Activated T-cell treated with anti-CD3 and anti-CD28 coated beads, Interleukin-2, amount 50 U/mL, for 72 hours (primary cell): ENCODE measurements around the gene COQ3. TPM values are rescaled to one million over a fixed set of nuclear protein-coding genes. Genes with fewer than 3 reads are reported as not detected.
A peak's percentile ranks its signal among the peaks of the same experiment; 100 is the strongest.
"Not testable (repeated sequence)": the region's sequence is repeated elsewhere in the genome, so short reads cannot be mapped to it uniquely, and the experiment has no call there.

ENCODE experiments used
- ATAC-seq, 2 donors: fragments of 150-1000 bp; cut with Tn5 transposase; replicated peaks in 1 of 2; 2 replicates each; pipeline ENCODE4 v1.10.0; 2021; ENCODE audit warnings: moderate library complexity in 2 of 2, mild to moderate bottlenecking in 1 of 2
- DNase-seq, 2 donors: peaks; one replicate each; pipeline ENCODE4 v3.0.0; 2021 to 2022; ENCODE audit warnings: mixed read lengths in 1 of 2
- H3K27ac Mint-ChIP-seq: one replicate; pipeline ENCODE4 v1.8.0; 2022; ENCODE audit warnings: mild to moderate bottlenecking, moderate library complexity, mixed read lengths
- H3K27me3 Mint-ChIP-seq: one replicate; pipeline ENCODE4 v1.8.0; 2022; ENCODE audit warnings: low read depth, mixed read lengths
- H3K36me3 Mint-ChIP-seq, 2 donors: one replicate each; pipeline ENCODE4 v1.8.0; 2022; ENCODE audit warnings: mixed read lengths in 2 of 2, mild to moderate bottlenecking in 1 of 2; ENCODE audit not compliant: insufficient read depth in 2 of 2
- H3K4me1 Mint-ChIP-seq: one replicate; pipeline ENCODE4 v1.8.0; 2022; ENCODE audit warnings: low read depth, mixed read lengths
- H3K4me3 Mint-ChIP-seq, 2 donors: one replicate each; pipeline ENCODE4 v1.8.0; 2022; ENCODE audit warnings: mild to moderate bottlenecking in 2 of 2, mixed read lengths in 2 of 2, moderate library complexity in 2 of 2
- H3K9me3 Mint-ChIP-seq, 2 donors: one replicate each; pipeline ENCODE4 v1.8.0; 2022; ENCODE audit warnings: mixed read lengths in 2 of 2
- total RNA-seq, 2 donors: library from RNA; stranded (reverse); gene quantifications; one replicate each; pipeline ENCODE4 v1.2.3, GENCODE V29; 2022

COQ3 gene
- total RNA-seq, 2 donors from 2014 or later = 7.0 to 11.8 TPM

GRCh38 chr6:99344289-99344688 is 49.7 kb downstream of the COQ3 start:
- H3K9me3 Mint-ChIP-seq = no peaks in the 10 kb centered on the region
- DNase-seq (no peak), ATAC-seq (peak in 1 of 2 donors; percentile 38)
- peaks cover 8% of the 10 kb centered on the region for H3K4me1 Mint-ChIP-seq
- H3K27ac Mint-ChIP-seq = no peak overlapping the region
- no peaks in the 10 kb centered on the region for H3K36me3 Mint-ChIP-seq
- H3K27me3 Mint-ChIP-seq = peaks cover 65% of the 10 kb centered on the region
- H3K4me3 Mint-ChIP-seq = no peak overlapping the region

GRCh38 chr6:99341862-99342455 is 52.0 kb downstream of the COQ3 start:
- no peak for DNase-seq
- Mint-ChIP-seq H3K27me3 (peaks cover 68% of the 10 kb centered on the region), H3K36me3 (no peaks in the 10 kb centered on the region), H3K27ac (no peak overlapping the region), H3K4me3 (no peak overlapping the region), H3K4me1 (peaks cover 8% of the 10 kb centered on the region), H3K9me3 (no peaks in the 10 kb centered on the region)
- ATAC-seq = no peak

GRCh38 chr6:99338188-99338587 is 55.8 kb downstream of the COQ3 start:
- DNase-seq (no peak), ATAC-seq (no peak)
- no peak overlapping the region for H3K4me3 Mint-ChIP-seq
- H3K9me3 Mint-ChIP-seq = no peaks in the 10 kb centered on the region
- H3K27ac Mint-ChIP-seq = no peak overlapping the region
- H3K4me1 Mint-ChIP-seq = no peaks in the 10 kb centered on the region
- no peaks in the 10 kb centered on the region for H3K36me3 Mint-ChIP-seq
- H3K27me3 Mint-ChIP-seq = peaks cover 41% of the 10 kb centered on the region

GRCh38 chr6:99335298-99335697 is 58.7 kb downstream of the COQ3 start:
- H3K27ac Mint-ChIP-seq, H3K9me3 Mint-ChIP-seq, DNase-seq, H3K36me3 Mint-ChIP-seq, ATAC-seq, H3K4me3 Mint-ChIP-seq, H3K4me1 Mint-ChIP-seq: not testable (repeated sequence)
- peaks cover 42% of the 10 kb centered on the region for H3K27me3 Mint-ChIP-seq

GRCh38 chr6:99334526-99335127 is 59.4 kb downstream of the COQ3 start:
- peak; percentile 21 to 38 for ATAC-seq
- H3K27ac Mint-ChIP-seq = no peak overlapping the region
- DNase-seq = peak; percentile 12 to 30
- H3K27me3 Mint-ChIP-seq = peaks cover 39% of the 10 kb centered on the region
- no peaks in the 10 kb centered on the region for H3K36me3 Mint-ChIP-seq
- H3K4me1 Mint-ChIP-seq = peaks cover 6% of the 10 kb centered on the region
- no peaks in the 10 kb centered on the region for H3K9me3 Mint-ChIP-seq
- no peak overlapping the region for H3K4me3 Mint-ChIP-seq

- Mint-ChIP-seq H3K4me3 (no peak overlapping the region), H3K9me3 (no peaks in the 10 kb centered on the region), H3K4me1 (peaks cover 6% of the 10 kb centered on the region), H3K36me3 (no peaks in the 10 kb centered on the region), H3K27me3 (peaks cover 23% of the 10 kb centered on the region), H3K27ac (no peak overlapping the region)
- peak in 1 of 2 donors; percentile 14 for ATAC-seq
- DNase-seq = no peak
Measured at GRCh38 chr6:99333068-99333467, 60.9 kb downstream of the COQ3 start.

GRCh38 chr6:99331531-99331930 is 62.5 kb downstream of the COQ3 start:
- ATAC-seq (no peak), DNase-seq (no peak)
- Mint-ChIP-seq H3K27me3 (peaks cover 11% of the 10 kb centered on the region), H3K4me1 (peaks cover 6% of the 10 kb centered on the region), H3K9me3 (no peaks in the 10 kb centered on the region), H3K36me3 (no peaks in the 10 kb centered on the region), H3K27ac (no peak overlapping the region), H3K4me3 (no peak overlapping the region)

- Mint-ChIP-seq H3K27me3 (peaks cover 7% of the 10 kb centered on the region), H3K4me3 (peak overlapping the region in 1 of 2 donors; percentile 33), H3K36me3 (no peaks in the 10 kb centered on the region), H3K27ac (no peak overlapping the region), H3K9me3 (no peaks in the 10 kb centered on the region), H3K4me1 (peaks cover 6% of the 10 kb centered on the region)
- DNase-seq (peak; percentile 73 to 75), ATAC-seq (peak; percentile 94 to 96)
Measured at GRCh38 chr6:99330159-99330558, 63.8 kb downstream of the COQ3 start.

GRCh38 chr6:99324996-99325395 is 69.0 kb downstream of the COQ3 start:
- DNase-seq (no peak), ATAC-seq (no peak)
- H3K27me3 Mint-ChIP-seq = peaks cover 14% of the 10 kb centered on the region
- H3K36me3 Mint-ChIP-seq = no peaks in the 10 kb centered on the region
- H3K4me3 Mint-ChIP-seq = no peak overlapping the region
- H3K4me1 Mint-ChIP-seq = peaks cover 2% of the 10 kb centered on the region
- no peak overlapping the region for H3K27ac Mint-ChIP-seq
- no peaks in the 10 kb centered on the region for H3K9me3 Mint-ChIP-seq

Other genes starting within 250 kb of the COQ3 start
- gene FAXC, start 44.5 kb downstream of the COQ3 start, total RNA-seq = not detected
- gene PNISR, start 31.1 kb upstream of the COQ3 start, total RNA-seq = 100 to 1,000 TPM; 183 to 192 TPM
- 10 to 100 TPM; 16.7 to 23.7 TPM for gene USP45, start 121.2 kb upstream of the COQ3 start, total RNA-seq
- gene CCNC, start 174.5 kb upstream of the COQ3 start, total RNA-seq = 10 to 100 TPM; 39.7 to 46.6 TPM
- not detected for gene PRDM13, start 212.6 kb upstream of the COQ3 start, total RNA-seq